Activated naive CD4-positive, alpha-beta T cell treated with anti-CD3 and anti-CD28 coated beads, Interleukin-2, amount 50 U/mL, for 24 hours (primary cell): ENCODE data around the gene OSGIN1.

Experiments
- H3K27ac Mint-ChIP-seq: one replicate; pipeline ENCODE4 v1.8.0; 2021; ENCODE audit warnings: mild to moderate bottlenecking, mixed read lengths
- H3K27me3 Mint-ChIP-seq: one replicate; pipeline ENCODE4 v1.8.0; 2021; ENCODE audit warnings: mixed read lengths
- H3K36me3 Mint-ChIP-seq: one replicate; pipeline ENCODE4 v1.8.0; 2021; ENCODE audit warnings: mixed read lengths
- H3K4me1 Mint-ChIP-seq: one replicate; pipeline ENCODE4 v1.8.0; 2021; ENCODE audit warnings: mixed read lengths
- H3K4me3 Mint-ChIP-seq: one replicate; pipeline ENCODE4 v1.8.0; 2021; ENCODE audit warnings: mild to moderate bottlenecking, mixed read lengths
- H3K9me3 Mint-ChIP-seq: one replicate; pipeline ENCODE4 v1.8.0; 2021; ENCODE audit warnings: mixed read lengths

The OSGIN1 gene

GRCh38 chr16:83957296-83957855, 4.3 kb downstream of the OSGIN1 start:
- Mint-ChIP-seq H3K27me3 (peaks cover 9% of the 10 kb centered on the region), H3K4me1 (peaks cover 12% of the 10 kb centered on the region), H3K36me3 (no peaks in the 10 kb centered on the region), H3K4me3 (no peak overlapping the region), H3K9me3 (no peaks in the 10 kb centered on the region), H3K27ac (no peak overlapping the region)

- peaks cover 9% of the 10 kb centered on the region for H3K27me3 Mint-ChIP-seq
- H3K4me1 Mint-ChIP-seq, result peaks cover 8% of the 10 kb centered on the region
- H3K27ac Mint-ChIP-seq, result no peak overlapping the region
- H3K36me3 Mint-ChIP-seq, result no peaks in the 10 kb centered on the region
- H3K9me3 Mint-ChIP-seq, result no peaks in the 10 kb centered on the region
- H3K4me3 Mint-ChIP-seq, result no peak overlapping the region
These were observed 5.3 kb downstream of the OSGIN1 start for GRCh38 chr16:83958137-83958845.

- H3K36me3 Mint-ChIP-seq, result no peaks in the 10 kb centered on the region
- H3K9me3 Mint-ChIP-seq, result no peaks in the 10 kb centered on the region
- H3K27me3 Mint-ChIP-seq, result peaks cover 7% of the 10 kb centered on the region
- H3K4me1 Mint-ChIP-seq, result peaks cover 5% of the 10 kb centered on the region
- no peak overlapping the region for H3K4me3 Mint-ChIP-seq
- H3K27ac Mint-ChIP-seq, result no peak overlapping the region
These were observed 6.0 kb downstream of the OSGIN1 start for GRCh38 chr16:83958846-83959565.

GRCh38 chr16:83959656-83960434, 6.8 kb downstream of the OSGIN1 start:
- Mint-ChIP-seq H3K4me1 (no peaks in the 10 kb centered on the region), H3K36me3 (no peaks in the 10 kb centered on the region), H3K4me3 (no peak overlapping the region), H3K27ac (no peak overlapping the region), H3K27me3 (no peaks in the 10 kb centered on the region), H3K9me3 (no peaks in the 10 kb centered on the region)

- no peaks in the 10 kb centered on the region for H3K9me3 Mint-ChIP-seq
- H3K4me1 Mint-ChIP-seq, result no peaks in the 10 kb centered on the region
- H3K4me3 Mint-ChIP-seq, result no peak overlapping the region
- H3K27ac Mint-ChIP-seq, result no peak overlapping the region
- no peaks in the 10 kb centered on the region for H3K36me3 Mint-ChIP-seq
- H3K27me3 Mint-ChIP-seq, result no peaks in the 10 kb centered on the region
These were observed 7.6 kb downstream of the OSGIN1 start for GRCh38 chr16:83960521-83961249.

- Mint-ChIP-seq H3K4me3 (no peak overlapping the region), H3K9me3 (no peaks in the 10 kb centered on the region), H3K4me1 (no peaks in the 10 kb centered on the region), H3K27me3 (no peaks in the 10 kb centered on the region), H3K27ac (no peak overlapping the region), H3K36me3 (no peaks in the 10 kb centered on the region)
These were observed 8.6 kb downstream of the OSGIN1 start for GRCh38 chr16:83961591-83961990.

- Mint-ChIP-seq H3K36me3 (no peaks in the 10 kb centered on the region), H3K4me3 (no peak overlapping the region), H3K9me3 (no peaks in the 10 kb centered on the region), H3K27me3 (peaks cover 2% of the 10 kb centered on the region), H3K27ac (no peak overlapping the region), H3K4me1 (peaks cover 4% of the 10 kb centered on the region)
These were observed 10.5 kb downstream of the OSGIN1 start for GRCh38 chr16:83963277-83964119.

- no peaks in the 10 kb centered on the region for H3K36me3 Mint-ChIP-seq
- peaks cover 4% of the 10 kb centered on the region for H3K4me1 Mint-ChIP-seq
- peaks cover 7% of the 10 kb centered on the region for H3K27me3 Mint-ChIP-seq
- H3K9me3 Mint-ChIP-seq, result no peaks in the 10 kb centered on the region
- no peak overlapping the region for H3K27ac Mint-ChIP-seq
- no peak overlapping the region for H3K4me3 Mint-ChIP-seq
These were observed 11.8 kb downstream of the OSGIN1 start for GRCh38 chr16:83964684-83965443.

GRCh38 chr16:83965444-83966152, 12.6 kb downstream of the OSGIN1 start:
- no peak overlapping the region for H3K4me3 Mint-ChIP-seq
- peaks cover 4% of the 10 kb centered on the region for H3K4me1 Mint-ChIP-seq
- H3K27ac Mint-ChIP-seq, result no peak overlapping the region
- no peaks in the 10 kb centered on the region for H3K36me3 Mint-ChIP-seq
- H3K9me3 Mint-ChIP-seq, result no peaks in the 10 kb centered on the region
- peaks cover 9% of the 10 kb centered on the region for H3K27me3 Mint-ChIP-seq

GRCh38 chr16:83966153-83966696, 13.2 kb downstream of the OSGIN1 start:
- peaks cover 9% of the 10 kb centered on the region for H3K27me3 Mint-ChIP-seq
- no peak overlapping the region for H3K4me3 Mint-ChIP-seq
- no peak overlapping the region for H3K27ac Mint-ChIP-seq
- no peaks in the 10 kb centered on the region for H3K9me3 Mint-ChIP-seq
- peaks cover 4% of the 10 kb centered on the region for H3K4me1 Mint-ChIP-seq
- no peaks in the 10 kb centered on the region for H3K36me3 Mint-ChIP-seq

GRCh38 chr16:83967091-83967490, 14.1 kb downstream of the OSGIN1 start:
- no peak overlapping the region for H3K27ac Mint-ChIP-seq
- H3K27me3 Mint-ChIP-seq, result peaks cover 12% of the 10 kb centered on the region
- no peak overlapping the region for H3K4me3 Mint-ChIP-seq
- peaks cover 4% of the 10 kb centered on the region for H3K4me1 Mint-ChIP-seq
- no peaks in the 10 kb centered on the region for H3K9me3 Mint-ChIP-seq
- H3K36me3 Mint-ChIP-seq, result no peaks in the 10 kb centered on the region

GRCh38 chr16:83967838-83968305, 14.8 kb downstream of the OSGIN1 start, which contains the start of gene NECAB2:
Gene NECAB2 (plus strand): TSS chr16:83968244. CDS start chr16:83968649, 405 bp downstream.
- H3K9me3 Mint-ChIP-seq, result no peaks in the 10 kb centered on the region
- H3K4me1 Mint-ChIP-seq, result peaks cover 4% of the 10 kb centered on the region
- H3K27me3 Mint-ChIP-seq, result peaks cover 12% of the 10 kb centered on the region
- no peak within 1 kb of the TSS for H3K27ac Mint-ChIP-seq
- no peaks in the 10 kb centered on the region for H3K36me3 Mint-ChIP-seq
- peak within 1 kb of the TSS; percentile 56 for H3K4me3 Mint-ChIP-seq

- Mint-ChIP-seq H3K9me3 (no peaks in the 10 kb centered on the region), H3K4me3 (no peak overlapping the region), H3K27me3 (peaks cover 12% of the 10 kb centered on the region), H3K4me1 (peaks cover 4% of the 10 kb centered on the region), H3K36me3 (no peaks in the 10 kb centered on the region), H3K27ac (no peak overlapping the region)
These were observed 15.3 kb downstream of the OSGIN1 start for GRCh38 chr16:83968306-83968851.
